ENCODE measurements around the gene SETD6.

The SETD6 gene

GRCh38 chr16:58500430-58501241 is 14.7 kb upstream of the SETD6 start:
- no peak for TF ChIP-seq GATA3 (IDR thresholded peaks at IDR 0.05; ENCODE audit: low read depth, low read length)
- TF ChIP-seq GATA2 (IDR thresholded peaks at IDR 0.05; ENCODE audit: low read depth, low read length) = no peak

DNA sequence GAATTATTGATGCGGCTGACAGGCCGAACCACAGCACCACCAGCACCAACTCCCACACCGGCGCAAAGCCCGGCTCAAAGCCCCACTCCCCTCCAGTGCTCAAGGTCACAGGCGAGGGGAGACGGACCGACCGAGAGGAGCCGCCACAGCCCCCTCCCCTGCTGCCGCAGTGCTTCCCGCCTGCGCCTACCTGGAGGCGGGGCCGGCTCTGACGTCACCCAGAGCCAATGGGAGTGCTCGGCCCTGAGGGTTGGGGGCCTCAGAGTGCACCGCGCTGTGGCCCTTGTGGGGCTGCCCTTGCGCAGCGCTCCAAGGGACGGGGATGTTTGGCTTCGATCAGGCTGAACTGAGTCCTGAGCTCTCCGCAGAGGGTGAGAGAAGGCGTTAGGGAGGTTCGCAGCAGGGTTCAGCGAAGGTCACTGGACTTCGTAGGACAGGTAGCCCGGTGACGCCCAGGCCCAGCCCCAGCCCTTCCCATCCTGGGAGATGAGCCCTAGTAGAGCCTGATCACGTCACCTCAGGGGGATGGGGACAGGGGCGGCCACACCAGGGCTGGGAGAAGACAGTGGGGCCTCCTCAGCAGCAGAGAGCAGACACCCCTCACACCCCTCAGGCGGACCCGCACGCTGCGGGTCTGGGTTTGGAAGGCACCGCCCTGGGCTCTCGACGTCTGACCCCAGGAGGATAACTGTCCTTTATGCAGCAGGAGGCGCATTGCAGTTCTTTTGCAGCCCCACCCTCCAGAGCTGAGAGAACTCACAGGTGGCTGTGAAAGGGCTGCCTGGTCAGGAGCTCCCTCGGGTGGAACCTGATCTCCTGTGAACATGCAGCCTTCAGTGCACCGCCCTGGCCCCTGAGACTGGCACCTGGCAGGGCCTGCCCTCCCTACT is 13.8 kb upstream of the SETD6 start:
- TF ChIP-seq GATA2 (IDR thresholded peaks at IDR 0.05; ENCODE audit: low read depth, low read length) (no peak), GATA3 (IDR thresholded peaks at IDR 0.05; ENCODE audit: low read depth, low read length) (no peak)

DNA sequence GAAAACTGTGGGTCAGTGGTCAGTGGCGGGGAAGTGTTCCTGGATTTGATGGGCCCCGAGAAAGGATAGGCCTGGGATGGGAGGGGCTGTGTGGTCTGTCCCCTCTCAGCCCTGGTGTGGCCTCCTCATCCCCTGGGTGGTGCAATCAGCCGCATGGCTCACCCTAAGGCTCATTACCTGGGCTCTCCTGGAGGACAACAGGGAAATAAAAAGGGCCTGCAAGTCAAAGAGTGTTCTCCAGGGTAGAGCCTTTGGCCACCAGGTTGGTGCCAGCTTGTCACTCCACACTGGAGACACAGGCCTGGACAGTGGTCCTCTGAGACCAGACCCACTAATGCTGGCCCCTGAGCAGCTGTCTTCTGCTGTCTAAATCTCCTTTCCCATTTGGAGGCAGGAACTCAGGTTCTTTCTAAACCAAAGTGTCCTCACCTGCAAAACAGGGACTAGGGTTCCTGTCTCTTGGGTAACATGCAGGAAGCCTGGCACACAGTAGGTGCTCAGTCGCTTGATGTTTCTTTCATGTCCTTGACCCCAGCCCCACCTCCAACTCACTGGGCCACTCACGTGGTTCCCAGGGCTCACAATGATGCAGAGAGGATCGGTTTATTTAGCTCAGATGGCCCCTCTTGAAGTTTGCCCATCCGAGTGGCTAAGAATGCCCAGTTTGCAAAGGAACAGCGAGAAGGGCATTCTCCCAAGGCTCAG is 12.9 kb upstream of the SETD6 start:
- no peak for TF ChIP-seq GATA3 (IDR thresholded peaks at IDR 0.05; ENCODE audit: low read depth, low read length)
- no peak for TF ChIP-seq GATA2 (IDR thresholded peaks at IDR 0.05; ENCODE audit: low read depth, low read length)

GRCh38 chr16:58503166-58503862 is 12.0 kb upstream of the SETD6 start:
- TF ChIP-seq GATA3 (IDR thresholded peaks at IDR 0.05; ENCODE audit: low read depth, low read length) (no peak), GATA2 (IDR thresholded peaks at IDR 0.05; ENCODE audit: low read depth, low read length) (no peak)

- TF ChIP-seq GATA3 (IDR thresholded peaks at IDR 0.05; ENCODE audit: low read depth, low read length) (no peak), GATA2 (IDR thresholded peaks at IDR 0.05; ENCODE audit: low read depth, low read length) (no peak)
Observed at GRCh38 chr16:58503863-58504688, 11.2 kb upstream of the SETD6 start.

- TF ChIP-seq GATA3 (IDR thresholded peaks at IDR 0.05; ENCODE audit: low read depth, low read length) (no peak), GATA2 (IDR thresholded peaks at IDR 0.05; ENCODE audit: low read depth, low read length) (no peak)
Observed at GRCh38 chr16:58506241-58507194, 8.8 kb upstream of the SETD6 start.

DNA sequence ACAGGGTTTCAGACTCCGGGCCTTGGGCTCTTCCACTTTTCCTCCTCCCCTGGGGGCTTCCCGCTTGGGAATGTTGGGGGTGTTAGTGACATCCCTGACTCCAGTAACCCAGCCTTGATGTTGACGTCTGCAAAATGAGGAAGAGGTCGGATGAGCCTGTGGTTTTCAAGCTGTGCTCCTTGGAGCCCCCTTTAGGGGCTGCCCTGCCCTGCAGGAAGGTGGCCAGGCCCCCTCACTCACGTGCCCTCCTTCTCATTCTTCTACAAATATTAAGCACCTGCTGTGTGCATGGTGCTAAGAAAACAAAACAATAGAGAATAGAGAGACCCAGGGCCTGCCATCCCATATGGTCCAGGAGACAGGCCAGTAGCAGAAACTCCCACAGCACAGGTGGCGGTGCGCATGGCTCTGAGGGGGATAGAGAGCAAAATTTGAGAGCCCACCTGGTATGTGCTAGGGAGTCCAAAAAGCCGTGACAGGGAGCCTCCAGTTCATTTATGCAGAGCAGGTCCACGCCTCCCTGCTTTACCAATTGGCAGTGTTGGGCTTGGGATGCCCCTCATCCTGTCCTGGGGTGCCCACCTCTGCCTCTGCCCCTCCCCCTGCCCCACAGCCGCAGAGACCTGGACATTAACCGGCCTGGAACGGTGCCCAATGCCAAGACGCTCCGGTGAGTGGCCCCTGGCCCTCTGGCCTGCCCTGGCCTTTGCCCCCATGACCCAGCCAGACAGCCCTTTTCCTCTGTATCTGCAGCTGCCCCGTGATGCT is 7.9 kb upstream of the SETD6 start:
- no peak for TF ChIP-seq GATA3 (IDR thresholded peaks at IDR 0.05; ENCODE audit: low read depth, low read length)
- TF ChIP-seq GATA2 (IDR thresholded peaks at IDR 0.05; ENCODE audit: low read depth, low read length) = no peak

DNA sequence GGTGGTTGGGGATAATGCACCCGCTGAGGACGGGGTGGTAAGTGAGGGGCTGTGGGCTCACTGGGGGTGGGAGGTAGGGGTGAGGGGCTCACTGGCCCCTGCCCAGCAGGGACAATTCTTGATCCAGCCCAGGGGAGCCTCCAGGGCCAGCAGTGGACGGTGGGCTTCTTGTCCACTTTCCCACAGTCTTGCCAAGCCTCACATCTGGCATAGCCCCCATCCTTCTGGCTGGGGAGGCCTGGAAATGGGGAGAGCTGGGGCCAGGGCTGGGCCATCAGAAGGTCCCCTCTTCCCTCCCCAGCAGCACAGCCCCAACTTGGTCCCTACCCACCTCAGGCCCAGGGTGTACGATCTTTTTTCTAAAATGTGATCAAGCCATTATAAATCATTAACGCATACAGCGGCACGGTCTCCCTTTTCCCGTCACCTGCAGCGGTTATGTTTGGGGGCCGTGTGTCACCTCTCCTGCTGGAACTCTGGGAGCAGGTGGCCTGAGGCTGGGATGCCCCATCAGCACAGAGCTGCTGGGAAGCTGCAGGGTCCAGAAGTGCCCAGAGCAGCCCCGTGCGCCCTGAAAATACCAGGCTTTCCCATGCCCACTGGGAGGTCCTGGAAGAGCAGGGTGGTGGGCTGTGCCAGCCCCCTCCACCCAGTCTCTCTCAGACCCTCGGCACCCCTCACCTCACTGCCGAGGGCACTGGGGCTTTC is 7.2 kb upstream of the SETD6 start:
- TF ChIP-seq GATA3 (IDR thresholded peaks at IDR 0.05; ENCODE audit: low read depth, low read length) (no peak), GATA2 (IDR thresholded peaks at IDR 0.05; ENCODE audit: low read depth, low read length) (no peak)

GRCh38 chr16:58508671-58509251 is 6.6 kb upstream of the SETD6 start:
- no peak for TF ChIP-seq GATA3 (IDR thresholded peaks at IDR 0.05; ENCODE audit: low read depth, low read length)
- no peak for TF ChIP-seq GATA2 (IDR thresholded peaks at IDR 0.05; ENCODE audit: low read depth, low read length)

Measured in SH-SY5Y (cell line).